ENCODE results near the gene C20orf144.

The C20orf144 gene

DNA sequence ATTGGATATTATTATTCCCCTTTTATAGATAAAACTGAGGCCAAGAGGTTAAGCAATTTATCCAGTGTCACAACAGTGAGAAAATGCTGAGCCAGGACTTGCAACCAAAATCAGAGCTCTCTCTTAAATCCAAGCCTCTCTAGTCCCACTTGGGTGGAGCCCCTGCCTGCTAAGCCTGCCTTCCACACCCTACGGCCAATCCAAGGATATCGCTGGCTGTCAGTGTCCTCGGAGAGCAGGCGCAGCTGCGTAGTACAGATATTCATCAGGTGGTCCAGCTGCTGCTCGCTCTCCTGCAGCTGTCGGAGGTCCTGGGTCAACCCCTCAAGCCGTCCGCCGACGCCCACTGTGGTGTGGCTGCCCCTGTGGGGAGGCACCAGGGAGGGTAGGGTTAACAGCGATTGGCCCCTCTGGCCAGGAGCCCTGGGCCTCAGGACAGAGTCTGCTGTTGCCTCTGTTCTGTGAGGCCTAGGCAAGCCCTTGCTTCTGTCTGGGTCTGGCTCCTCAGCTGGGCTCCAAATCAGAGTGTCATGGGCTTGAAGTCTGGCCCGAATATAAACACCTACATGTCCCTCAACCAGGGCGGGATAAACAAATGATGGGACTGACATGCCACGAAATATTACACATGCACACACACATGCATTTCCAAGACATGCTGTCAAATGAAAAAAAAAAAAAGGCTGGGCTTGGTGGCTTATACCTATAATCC is 16.0 kb downstream of the C20orf144 start:
- no peak for DNase-seq (ENCODE audit: low read depth)

GRCh38 chr20:33679758-33680485 is 17.8 kb downstream of the C20orf144 start:
- DNase-seq (ENCODE audit: low read depth) = peak; percentile 39

DNA sequence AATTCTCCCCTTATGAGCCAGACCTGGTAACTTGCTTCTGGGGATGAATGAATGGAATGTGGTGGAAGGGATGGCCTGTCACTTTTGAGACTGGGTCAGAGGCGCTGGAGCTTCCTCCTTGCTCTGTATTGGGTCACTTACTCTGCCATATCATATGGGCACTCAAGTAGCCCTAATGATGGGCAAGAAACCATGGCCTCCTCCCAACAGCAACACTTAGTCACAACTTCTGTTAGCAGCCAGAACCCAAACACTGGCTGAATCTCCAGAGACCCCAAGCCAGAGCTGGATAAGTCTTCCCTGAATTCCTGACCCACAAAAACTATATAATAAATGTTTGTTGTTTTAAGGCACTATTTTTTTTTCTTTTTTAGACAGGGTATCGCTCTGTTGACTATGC is 18.6 kb downstream of the C20orf144 start:
- no peak for DNase-seq (ENCODE audit: low read depth)

- DNase-seq (ENCODE audit: low read depth) = no peak
Measured at GRCh38 chr20:33681288-33681687, 19.2 kb downstream of the C20orf144 start.

GRCh38 chr20:33681728-33682353 is 19.7 kb downstream of the C20orf144 start:
- DNase-seq (ENCODE audit: low read depth) = no peak

- DNase-seq (ENCODE audit: low read depth) = no peak
Measured at GRCh38 chr20:33684533-33685327, 22.6 kb downstream of the C20orf144 start.

DNA sequence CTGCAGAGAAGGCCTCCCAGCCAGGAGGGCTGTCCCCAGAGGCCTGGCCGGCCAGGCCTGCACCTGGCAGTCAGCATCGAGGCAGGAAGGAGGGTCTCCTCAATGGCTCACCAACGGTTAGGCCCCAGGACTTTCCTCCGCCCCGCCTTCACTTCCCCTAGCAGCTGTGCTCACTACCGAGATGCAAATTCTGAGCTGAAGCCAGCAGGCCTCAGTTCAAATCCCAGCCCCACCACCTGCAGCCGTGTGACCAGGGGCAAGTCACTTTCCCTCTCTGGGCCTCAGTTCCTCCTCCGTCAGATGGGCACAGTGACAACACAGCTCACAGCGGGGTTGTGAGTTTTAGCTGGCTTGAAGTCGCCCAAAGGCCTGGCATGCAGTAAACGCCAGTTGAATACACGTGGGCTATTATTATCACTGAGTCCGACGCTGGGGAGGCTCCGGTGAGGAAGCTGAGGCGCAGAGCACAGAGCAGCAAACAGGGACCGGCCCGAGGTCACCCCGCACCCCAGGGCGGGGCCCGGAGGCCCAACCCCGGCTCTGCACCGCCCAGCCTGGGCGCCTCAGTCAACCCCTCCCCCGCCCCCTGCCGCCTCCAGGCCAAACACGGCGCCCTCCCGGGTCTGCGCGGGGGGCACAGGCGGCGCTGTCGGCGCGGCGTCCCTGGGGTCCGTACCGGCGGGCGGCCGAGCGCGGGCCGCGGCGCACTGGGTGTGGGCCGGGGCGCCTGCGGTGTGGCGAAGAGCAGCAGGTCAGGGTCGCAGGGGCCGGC is 23.4 kb downstream of the C20orf144 start:
- no peak for DNase-seq (ENCODE audit: low read depth)

GRCh38 chr20:33686100-33686983 is 24.2 kb downstream of the C20orf144 start, which contains the start of gene E2F1:
Gene E2F1, minus strand, starts transcription at chr20:33686385. Its CDS starts 121 bp downstream, at chr20:33686264.
- peak; percentile 93 for DNase-seq (ENCODE audit: low read depth)

- DNase-seq (ENCODE audit: low read depth) = no peak
Measured at GRCh38 chr20:33686984-33687366, 24.8 kb downstream of the C20orf144 start.

DNA sequence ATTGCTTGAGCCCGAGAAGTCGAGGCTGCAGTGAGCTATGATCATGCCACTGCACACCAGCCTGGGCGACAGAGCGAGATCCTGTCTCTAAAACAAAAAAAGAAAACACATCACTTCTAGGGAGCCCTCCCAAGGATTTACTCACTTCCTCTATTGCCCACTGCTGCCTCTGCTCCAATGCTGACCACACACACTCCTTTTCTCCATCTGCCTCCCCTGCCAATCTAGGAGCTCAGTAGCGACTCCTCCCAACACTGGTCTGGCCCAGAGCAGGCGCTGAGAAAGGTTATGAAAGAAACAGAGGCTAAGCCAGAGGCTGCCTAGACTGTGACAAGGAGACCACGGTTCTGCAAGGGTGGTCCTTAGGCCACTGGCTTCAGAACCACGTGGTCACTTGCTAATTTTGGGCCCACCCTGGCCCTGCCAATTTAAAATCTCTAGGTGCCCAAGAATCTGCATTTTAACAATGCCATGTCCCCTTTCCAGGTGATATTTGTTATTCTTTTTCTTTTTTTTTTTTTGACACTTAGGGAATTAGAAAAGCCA is 25.3 kb downstream of the C20orf144 start:
- no peak for DNase-seq (ENCODE audit: low read depth)

GRCh38 chr20:33687993-33688937 is 26.1 kb downstream of the C20orf144 start:
- DNase-seq (ENCODE audit: low read depth) = no peak

DNA sequence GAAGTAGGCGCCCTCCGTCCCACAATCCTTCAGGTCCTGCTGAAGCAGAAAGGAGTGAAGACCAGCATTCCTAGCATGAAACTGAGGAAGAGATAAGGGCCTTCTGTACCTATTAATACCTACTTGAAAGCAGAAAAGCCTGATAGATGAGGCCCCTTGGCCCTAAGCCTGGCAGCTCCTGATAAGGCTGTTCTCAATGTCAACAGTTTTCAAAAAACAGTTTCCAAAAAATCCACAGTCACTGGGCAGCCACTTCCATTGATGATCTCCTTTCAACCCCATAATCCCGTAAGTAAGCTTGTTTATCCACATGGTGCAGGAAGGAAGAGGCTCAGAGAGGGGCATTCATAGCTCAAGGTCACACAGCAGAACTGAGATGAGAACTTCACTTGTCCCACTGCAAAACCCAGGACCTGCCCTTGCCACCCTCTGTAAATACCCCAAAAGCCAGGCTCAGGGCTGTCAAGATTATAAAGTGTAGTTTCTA is 26.9 kb downstream of the C20orf144 start:
- DNase-seq (ENCODE audit: low read depth) = no peak

DNA sequence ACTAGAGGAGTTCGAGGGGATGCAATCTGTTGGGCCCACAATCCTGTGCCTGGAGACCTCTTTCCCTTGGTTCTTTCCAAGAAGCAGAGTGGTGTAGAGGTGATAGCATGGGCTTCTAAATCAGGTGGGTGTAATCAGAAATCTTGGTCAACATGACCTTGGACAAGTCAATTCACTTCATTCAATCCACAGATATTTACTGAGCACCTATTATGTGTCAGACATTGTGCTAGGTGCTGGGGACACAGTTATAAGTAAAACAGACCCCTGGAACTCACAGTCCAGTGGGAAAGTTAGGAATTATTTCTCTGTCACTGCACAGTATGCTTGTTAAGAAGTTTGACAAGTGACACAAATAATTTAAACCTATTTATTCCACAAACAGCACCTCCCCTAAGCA is 27.4 kb downstream of the C20orf144 start:
- DNase-seq (ENCODE audit: low read depth) = no peak

DNA sequence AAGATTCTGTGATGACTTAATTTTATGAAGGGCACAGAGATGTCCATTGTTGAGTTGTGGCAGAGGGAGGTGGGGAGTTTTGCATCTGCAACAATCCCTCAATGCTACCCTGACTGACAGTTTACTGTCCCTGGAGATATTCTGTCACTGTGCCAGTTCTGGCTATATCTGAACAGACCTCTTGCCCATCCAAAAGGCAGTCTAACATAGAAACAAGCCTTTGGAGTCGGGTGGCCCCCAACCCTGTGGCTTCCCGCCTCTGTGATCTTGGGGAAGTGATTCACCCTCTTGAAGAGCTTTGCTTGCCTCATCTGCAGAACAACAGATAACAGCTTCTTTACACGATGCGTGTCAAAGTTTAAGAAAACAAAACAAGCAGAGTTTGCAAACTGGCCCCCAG is 27.8 kb downstream of the C20orf144 start:
- DNase-seq (ENCODE audit: low read depth) = peak; percentile 38

- DNase-seq (ENCODE audit: low read depth) = no peak
Measured at GRCh38 chr20:33693289-33693688, 31.2 kb downstream of the C20orf144 start.

DNA sequence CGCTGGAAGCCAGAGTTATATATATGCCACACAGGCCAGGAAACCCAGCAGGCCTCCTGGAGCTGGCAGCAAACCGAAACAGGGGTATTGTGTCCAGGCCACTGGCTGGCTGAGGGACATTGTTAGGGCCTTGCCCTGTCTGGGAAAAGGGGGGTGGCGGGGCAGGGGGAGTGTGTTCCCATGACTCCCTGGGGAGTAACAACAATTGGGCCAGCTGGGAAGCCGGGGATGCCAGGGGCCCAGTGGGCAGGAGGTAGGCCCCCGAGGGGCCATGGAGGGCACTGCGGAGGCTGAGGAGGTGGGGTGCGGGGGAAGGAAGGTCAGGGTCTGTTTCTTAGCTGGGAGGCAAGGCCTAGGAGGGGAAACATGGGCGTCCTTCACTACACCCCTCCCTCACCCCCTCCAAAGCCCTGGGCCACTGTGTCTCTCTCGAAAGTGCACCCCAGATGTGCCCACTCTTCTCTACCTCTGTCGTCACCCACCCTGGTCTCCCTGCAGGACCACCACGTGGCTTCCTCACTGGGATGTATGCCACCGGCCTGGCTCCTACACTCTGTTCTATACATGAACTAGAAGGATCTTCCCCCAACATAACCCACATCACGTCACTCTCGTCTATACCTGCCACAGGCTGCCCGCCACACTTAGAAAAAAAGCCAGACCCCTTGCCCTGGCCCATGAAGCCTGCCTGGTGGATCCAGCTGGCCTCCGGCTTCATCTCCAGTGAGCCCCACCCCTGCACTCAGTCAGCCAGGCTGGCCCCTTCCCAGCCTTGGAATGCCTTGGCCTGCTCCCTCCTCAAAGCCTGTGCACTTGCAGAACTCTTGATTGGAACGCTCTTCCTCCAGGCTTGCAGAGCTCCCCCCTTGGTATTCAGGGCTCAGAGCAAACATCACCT is 31.9 kb downstream of the C20orf144 start:
- DNase-seq (ENCODE audit: low read depth) = no peak

GRCh38 chr20:33694639-33695012 is 32.5 kb downstream of the C20orf144 start:
- DNase-seq (ENCODE audit: low read depth) = no peak

DNA sequence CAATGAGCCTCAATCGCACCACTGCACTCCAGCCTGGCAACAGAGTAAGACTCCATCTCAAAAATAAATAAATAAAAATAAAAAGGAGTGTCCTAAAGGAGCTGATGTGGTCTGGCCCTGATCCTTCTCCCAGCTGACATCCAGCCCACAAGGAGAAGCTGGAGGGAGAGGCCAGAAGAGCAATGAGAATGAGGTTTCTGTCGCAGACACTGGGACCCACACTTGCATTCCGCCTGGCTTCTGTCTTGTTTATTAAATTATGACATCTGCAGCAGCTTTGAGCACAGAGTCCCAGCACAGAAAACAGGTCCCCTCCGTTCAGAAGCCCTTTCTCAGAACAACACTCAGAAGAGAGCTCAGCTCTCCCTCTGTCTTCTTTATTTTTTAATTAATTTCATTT is 34.3 kb downstream of the C20orf144 start:
- DNase-seq (ENCODE audit: low read depth) = no peak
